Cardiac fibroblast (primary cell): Measurements from ENCODE around the gene CATSPER4.

Experiments
- DNase-seq, 2 donors: peaks; one replicate each; pipeline versions ENCODE4 v3.0.0 to v3.0.0-alpha.2; 2010; ENCODE audit warnings: low read depth in 2 of 2
- H3K4me3 ChIP-seq, 2 donors: replicated peaks in 1 of 2; 1 replicate in 1 of 2; 2 replicates in 1 of 2; pipeline ENCODE4 v1.5.1; 2011; ENCODE audit warnings: low read depth in 2 of 2, low read length in 2 of 2, mild to moderate bottlenecking in 2 of 2, moderate library complexity in 1 of 2
- CTCF ChIP-seq: IDR thresholded peaks from one replicate; pipeline ENCODE4 v1.5.1; 2011; ENCODE audit warnings: low read depth, mild to moderate bottlenecking, low read length, inconsistent platforms

CATSPER4 gene

GRCh38 chr1:26164861-26165842, 25.2 kb upstream of the CATSPER4 start:
- TF ChIP-seq CTCF = no peak
- no peak for DNase-seq
- H3K4me3 ChIP-seq = no peak overlapping the region

- no peak for DNase-seq
- no peak overlapping the region for H3K4me3 ChIP-seq
- no peak for TF ChIP-seq CTCF
These were observed 23.6 kb upstream of the CATSPER4 start for GRCh38 chr1:26166719-26167281.

- peak within 1 kb of the TSS; percentile 78 to 93 for H3K4me3 ChIP-seq
- DNase-seq = no peak
- TF ChIP-seq CTCF = no peak
These were observed 21.8 kb upstream of the CATSPER4 start, which contains the start of gene C1orf232 for GRCh38 chr1:26168410-26169197. C1orf232 (minus strand) TSS chr1:26168963; CDS start chr1:26168499, 464 bp downstream.

- no peak for DNase-seq
- TF ChIP-seq CTCF = no peak
- H3K4me3 ChIP-seq = peak overlapping the region in 1 of 2 donors; percentile 78
These were observed 21.2 kb upstream of the CATSPER4 start for GRCh38 chr1:26169198-26169554.

- H3K4me3 ChIP-seq = peak within 1 kb of the TSS; percentile 78 to 93
- peak; percentile 92 to 95 for DNase-seq
- TF ChIP-seq CTCF = peak; percentile 78
These were observed 20.5 kb upstream of the CATSPER4 start, which contains the start of gene ZNF593 for GRCh38 chr1:26169669-26170471. ZNF593 (plus strand) TSS chr1:26169908; CDS start chr1:26169984, 76 bp downstream.

- no peak for TF ChIP-seq CTCF
- DNase-seq = no peak
- H3K4me3 ChIP-seq = peak overlapping the region; percentile 78 to 93
These were observed 20.0 kb upstream of the CATSPER4 start for GRCh38 chr1:26170472-26170821.
